ENCODE data around the gene APOA1. TPM values are rescaled to one million over a fixed set of nuclear protein-coding genes. Genes with fewer than 3 reads are reported as not detected.

APOA1 gene
- total and polyA plus RNA-seq, 2 of the 4 experiments (the other 2 are of a cell fraction) = 0.18 to 0.89 TPM

DNA sequence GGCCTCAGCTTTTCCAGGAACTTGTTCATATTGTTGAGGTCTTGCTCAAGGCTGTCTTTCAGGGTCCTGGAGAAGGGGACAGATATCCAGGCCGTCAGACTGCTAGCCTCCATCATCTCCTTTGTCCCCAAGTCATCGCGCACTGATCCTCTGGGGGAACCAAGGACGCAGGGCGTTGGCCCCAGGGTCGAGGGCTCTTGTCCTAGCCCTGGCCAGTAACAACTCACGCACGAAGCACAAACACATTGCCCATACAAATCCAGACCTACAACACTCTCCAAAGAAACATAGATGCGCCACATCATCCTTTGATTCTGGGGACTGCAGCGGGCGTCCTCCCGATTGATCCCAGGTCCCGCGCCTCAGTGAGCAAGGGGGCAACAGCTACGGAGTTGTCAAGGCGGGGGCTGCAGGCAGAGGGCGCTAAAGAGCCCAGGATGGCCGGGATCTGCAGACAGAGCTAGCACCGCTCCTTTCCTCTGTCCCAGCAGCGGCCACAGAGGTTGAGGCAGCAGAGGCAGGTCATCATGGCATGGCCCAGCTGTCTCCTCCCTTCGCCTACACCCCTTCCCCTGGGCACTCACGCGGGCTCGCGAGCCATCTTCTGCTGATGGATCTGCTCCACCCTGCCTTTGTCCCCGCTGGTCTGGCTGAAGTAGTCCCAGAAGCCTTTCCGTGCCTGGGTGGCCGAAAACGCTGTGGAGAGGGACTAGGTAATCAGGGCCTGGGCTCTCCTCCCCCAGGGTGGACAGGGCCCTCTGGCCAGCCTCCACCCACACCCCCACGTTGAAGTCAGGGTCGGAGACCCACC is 46.2 kb downstream of the APOA1 start:
- H3K9me1 ChIP-seq (ENCODE audit: insufficient read depth, low read length) = peaks cover 13% of the 10 kb centered on the region
- H4K8ac ChIP-seq (ENCODE audit: low read depth in 2 of 2, low read length in 2 of 2) = no peak overlapping the region
- ATAC-seq (ENCODE audit: low read depth) (peak; percentile 71), DNase-seq (peak; percentile 55)
- H2BK5ac ChIP-seq (ENCODE audit: low read depth, low read length, poor library complexity, severe bottlenecking) = no peak overlapping the region
- ChIA-PET POLR2A (ENCODE audit: unreplicated experiment) (interaction anchor here (0.6 kb wide), 1 partner anchor 316 kb away, joined by 20 read pairs; no protein-coding TSS in a partner anchor), CTCF (interaction anchor here (0.5 to 2.3 kb wide), 18 partner anchors 8 to 431 kb away, joined by 3 to 30 read pairs (median 4); partner anchors contain the start of genes APOA4 and SIK3)
- in situ Hi-C loops (cut with MboI; ENCODE audit: low sequenced_read_pairs) (loop anchor here (5.0 kb wide), 1 partner anchor 311 kb away; no protein-coding TSS in a partner anchor), dilution Hi-C loops (cut with HindIII; ENCODE audit: low sequenced_read_pairs, unreplicated experiment) (no loop called here), intact Hi-C loops (cut with micrococcal nuclease) (loop anchor here (1.0 to 5.0 kb wide), 3 partner anchors 81 to 315 kb away; partner anchors contain the start of gene SIK3)
- peak overlapping the region; percentile 50 for H3K4ac ChIP-seq (ENCODE audit: low read depth, low read length)
- H3K4me3 ChIP-seq (ENCODE audit: insufficient read depth, low read depth, low read length) = no peak overlapping the region
- peak overlapping the region; percentile 27; the same call in 1 of the 2 replicates for H3K4me2 ChIP-seq (ENCODE audit: low read depth, low read length)
- no peak overlapping the region; the same call in 1 of the 2 replicates for H2AK5ac ChIP-seq (ENCODE audit: low read depth, low read length)
- no peak overlapping the region for H3K14ac ChIP-seq (replicated peaks; ENCODE audit: low read depth, low read length)
- H2BK120ac ChIP-seq (ENCODE audit: low read depth, low read length) = no peak overlapping the region
- H3K79me1 ChIP-seq (ENCODE audit: low read depth in 1 of 2, low read length in 2 of 2) = peaks cover 16 to 25% of the 10 kb centered on the region in 2 experiments
- WGBS, 2 experiments (ENCODE audit: extremely low coverage in 2 of 2, insufficient read length in 1 of 2) = 10% methylated on average over 15 of the region's 31 CpGs; no CpG with 5 or more reads in 1 of the 2 experiments
- H4K5ac ChIP-seq (ENCODE audit: low read depth, low read length) = no peak overlapping the region
- peaks cover 2% of the 10 kb centered on the region; the same call in 1 of the 2 replicates for H3K36me3 ChIP-seq (ENCODE audit: control insufficient read depth, insufficient read depth, low read length)
- H4K91ac ChIP-seq (ENCODE audit: insufficient read depth, low read depth, low read length) = no peak overlapping the region
- peak; percentile 90 for TF ChIP-seq RAD21 (IDR thresholded peaks at IDR 0.05; ENCODE audit: low read length)
- no peak for TF ChIP-seq POLR2A (IDR thresholded peaks at IDR 0.05; ENCODE audit: low read depth, low read length)
- TF ChIP-seq SMC3 (IDR thresholded peaks at IDR 0.05; ENCODE audit: low read depth, low read length) = peak; percentile 95
- TF ChIP-seq, protein P1, sequence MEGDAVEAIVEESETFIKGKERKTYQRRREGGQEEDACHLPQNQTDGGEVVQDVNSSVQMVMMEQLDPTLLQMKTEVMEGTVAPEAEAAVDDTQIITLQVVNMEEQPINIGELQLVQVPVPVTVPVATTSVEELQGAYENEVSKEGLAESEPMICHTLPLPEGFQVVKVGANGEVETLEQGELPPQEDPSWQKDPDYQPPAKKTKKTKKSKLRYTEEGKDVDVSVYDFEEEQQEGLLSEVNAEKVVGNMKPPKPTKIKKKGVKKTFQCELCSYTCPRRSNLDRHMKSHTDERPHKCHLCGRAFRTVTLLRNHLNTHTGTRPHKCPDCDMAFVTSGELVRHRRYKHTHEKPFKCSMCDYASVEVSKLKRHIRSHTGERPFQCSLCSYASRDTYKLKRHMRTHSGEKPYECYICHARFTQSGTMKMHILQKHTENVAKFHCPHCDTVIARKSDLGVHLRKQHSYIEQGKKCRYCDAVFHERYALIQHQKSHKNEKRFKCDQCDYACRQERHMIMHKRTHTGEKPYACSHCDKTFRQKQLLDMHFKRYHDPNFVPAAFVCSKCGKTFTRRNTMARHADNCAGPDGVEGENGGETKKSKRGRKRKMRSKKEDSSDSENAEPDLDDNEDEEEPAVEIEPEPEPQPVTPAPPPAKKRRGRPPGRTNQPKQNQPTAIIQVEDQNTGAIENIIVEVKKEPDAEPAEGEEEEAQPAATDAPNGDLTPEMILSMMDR (conservative IDR thresholded peaks at IDR 0.05; ENCODE audit: low read depth, low read length) = peak; percentile 93
- peak; percentile 77 for TF ChIP-seq MAZ (IDR thresholded peaks at IDR 0.05; ENCODE audit: borderline replicate concordance, low read depth, low read length)
- TF ChIP-seq MAFK (IDR thresholded peaks at IDR 0.05; ENCODE audit: low read depth, low read length) = no peak
- peaks cover 6% of the 10 kb centered on the region for H3K4me1 ChIP-seq (ENCODE audit: control insufficient read depth, insufficient read depth, low read length)
- H4K20me1 ChIP-seq (ENCODE audit: insufficient read depth, low read length) = no peaks in the 10 kb centered on the region
- H3K9me3 ChIP-seq (ENCODE audit: control insufficient read depth, insufficient read depth, low read length) = no peaks in the 10 kb centered on the region
- no peak overlapping the region for H3K18ac ChIP-seq (ENCODE audit: low read depth, low read length)
- peak overlapping the region; percentile 2 for H2AK9ac ChIP-seq (replicated peaks; ENCODE audit: low read depth, low read length, poor library complexity)
- no peaks in the 10 kb centered on the region for H3K27me3 ChIP-seq (ENCODE audit: control insufficient read depth, insufficient read depth, low read length)
- H2BK15ac ChIP-seq (ENCODE audit: low read depth, low read length) = no peak overlapping the region
- H3K9ac ChIP-seq (ENCODE audit: low read depth, low read length) = no peak overlapping the region
- no peak overlapping the region for H3K56ac ChIP-seq (ENCODE audit: extremely low read depth, insufficient read depth, low read length)
- no peak overlapping the region for H2BK20ac ChIP-seq (ENCODE audit: low read depth, low read length)
- 0 out of 2 replicates have a peak overlapping the region, but pooled peaks have one; percentile 1 for H3K23ac ChIP-seq (ENCODE audit: low read depth, low read length)
- H3K27ac ChIP-seq (ENCODE audit: insufficient read depth, low read length) = no peak overlapping the region
- BruUV-seq (replicated peaks) = no TSS peak
- peak overlapping the region; percentile 88 for H2AFZ ChIP-seq (replicated peaks; ENCODE audit: low read length, poor library complexity)

Measured in IMR-90 (cell line).